ENCODE results near the gene MAN1B1.
A peak's percentile ranks its signal among the peaks of the same experiment; 100 is the strongest.

The MAN1B1 gene

DNA sequence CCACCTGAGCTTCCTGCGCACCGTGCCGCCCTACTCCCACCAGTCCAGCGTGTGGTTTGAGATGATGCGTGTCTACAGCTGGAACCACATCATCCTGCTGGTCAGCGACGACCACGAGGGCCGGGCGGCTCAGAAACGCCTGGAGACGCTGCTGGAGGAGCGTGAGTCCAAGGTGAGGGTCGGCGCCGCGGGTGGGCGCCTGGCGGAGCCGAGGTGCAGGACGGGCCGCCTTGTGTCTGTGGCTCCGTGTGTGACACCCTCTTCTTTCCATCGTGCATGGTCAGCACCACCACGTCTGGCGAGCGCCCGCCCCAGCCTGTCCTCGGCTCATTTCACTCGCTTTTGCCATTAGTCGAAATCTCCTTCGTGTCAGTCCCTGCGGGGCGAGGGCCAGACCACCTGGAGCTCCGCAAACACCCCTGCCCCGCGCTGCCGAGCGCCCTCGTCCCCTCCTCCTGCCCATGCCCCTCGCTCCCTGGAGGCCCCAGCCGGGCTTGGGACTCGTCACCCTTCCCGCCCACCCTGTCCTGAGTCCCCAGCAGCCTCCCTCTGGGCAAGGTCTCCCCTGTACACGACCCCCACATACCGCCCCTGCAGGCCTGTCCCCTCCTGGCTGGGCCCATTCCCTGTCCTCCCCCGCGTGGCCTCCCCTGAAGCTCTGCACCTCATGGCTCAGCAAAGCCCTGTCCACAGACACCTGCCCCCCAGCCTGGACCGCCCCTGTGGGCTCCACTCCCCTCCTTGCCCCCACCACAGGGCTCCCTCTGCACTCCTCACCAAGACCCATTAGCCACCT lies 59.1 kb downstream of the MAN1B1 start:
- TF ChIP-seq POLR2AphosphoS5 (IDR thresholded peaks at IDR 0.05; ENCODE audit: low read depth, low read length), result no peak
- TF ChIP-seq, protein P1, sequence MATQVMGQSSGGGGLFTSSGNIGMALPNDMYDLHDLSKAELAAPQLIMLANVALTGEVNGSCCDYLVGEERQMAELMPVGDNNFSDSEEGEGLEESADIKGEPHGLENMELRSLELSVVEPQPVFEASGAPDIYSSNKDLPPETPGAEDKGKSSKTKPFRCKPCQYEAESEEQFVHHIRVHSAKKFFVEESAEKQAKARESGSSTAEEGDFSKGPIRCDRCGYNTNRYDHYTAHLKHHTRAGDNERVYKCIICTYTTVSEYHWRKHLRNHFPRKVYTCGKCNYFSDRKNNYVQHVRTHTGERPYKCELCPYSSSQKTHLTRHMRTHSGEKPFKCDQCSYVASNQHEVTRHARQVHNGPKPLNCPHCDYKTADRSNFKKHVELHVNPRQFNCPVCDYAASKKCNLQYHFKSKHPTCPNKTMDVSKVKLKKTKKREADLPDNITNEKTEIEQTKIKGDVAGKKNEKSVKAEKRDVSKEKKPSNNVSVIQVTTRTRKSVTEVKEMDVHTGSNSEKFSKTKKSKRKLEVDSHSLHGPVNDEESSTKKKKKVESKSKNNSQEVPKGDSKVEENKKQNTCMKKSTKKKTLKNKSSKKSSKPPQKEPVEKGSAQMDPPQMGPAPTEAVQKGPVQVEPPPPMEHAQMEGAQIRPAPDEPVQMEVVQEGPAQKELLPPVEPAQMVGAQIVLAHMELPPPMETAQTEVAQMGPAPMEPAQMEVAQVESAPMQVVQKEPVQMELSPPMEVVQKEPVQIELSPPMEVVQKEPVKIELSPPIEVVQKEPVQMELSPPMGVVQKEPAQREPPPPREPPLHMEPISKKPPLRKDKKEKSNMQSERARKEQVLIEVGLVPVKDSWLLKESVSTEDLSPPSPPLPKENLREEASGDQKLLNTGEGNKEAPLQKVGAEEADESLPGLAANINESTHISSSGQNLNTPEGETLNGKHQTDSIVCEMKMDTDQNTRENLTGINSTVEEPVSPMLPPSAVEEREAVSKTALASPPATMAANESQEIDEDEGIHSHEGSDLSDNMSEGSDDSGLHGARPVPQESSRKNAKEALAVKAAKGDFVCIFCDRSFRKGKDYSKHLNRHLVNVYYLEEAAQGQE (IDR thresholded peaks at IDR 0.05; ENCODE audit: insufficient read depth in 1 of 2, low read depth in 2 of 2, low read length in 2 of 2), result peak in 1 of 2 experiments; percentile 70

DNA sequence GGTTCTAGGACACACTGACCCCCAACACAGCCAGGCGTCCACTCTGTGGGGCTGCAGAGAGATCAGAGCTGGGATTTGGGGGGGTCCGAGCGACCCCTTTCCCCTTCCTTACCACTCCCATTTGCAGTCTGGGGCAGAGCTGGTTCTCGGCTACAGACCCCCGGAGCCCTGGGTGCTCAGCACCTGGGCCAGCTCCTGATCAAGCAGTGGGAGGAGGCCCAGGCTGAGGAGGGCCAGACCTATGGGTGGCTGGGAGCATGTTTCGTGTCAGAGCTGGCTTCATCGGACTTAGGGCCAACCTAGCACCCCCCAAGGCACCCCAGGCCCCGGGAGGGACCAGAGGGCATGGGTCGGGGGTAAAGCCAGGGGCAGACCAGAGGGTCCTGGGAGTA lies 59.7 kb downstream of the MAN1B1 start:
- no peak for TF ChIP-seq SIN3A (IDR thresholded peaks at IDR 0.05; ENCODE audit: borderline replicate concordance, insufficient read depth, low read length)
- TF ChIP-seq FOXP2 (optimal IDR thresholded peaks at IDR 0.05; ENCODE audit: borderline replicate concordance, extremely low read depth, extremely low read length, insufficient read depth), result no peak
- TF ChIP-seq, protein P1 (IDR thresholded peaks at IDR 0.05; ENCODE audit: insufficient read depth in 1 of 2, low read depth in 2 of 2, low read length in 2 of 2), result peak; percentile 53 to 85; a peak in 3 of 4 replicates
- no peak for TF ChIP-seq POLR2AphosphoS5 (IDR thresholded peaks at IDR 0.05; ENCODE audit: low read depth, low read length)
- TF ChIP-seq TAF1 (IDR thresholded peaks at IDR 0.05; ENCODE audit: borderline replicate concordance, insufficient read depth, low read length), result no peak

DNA sequence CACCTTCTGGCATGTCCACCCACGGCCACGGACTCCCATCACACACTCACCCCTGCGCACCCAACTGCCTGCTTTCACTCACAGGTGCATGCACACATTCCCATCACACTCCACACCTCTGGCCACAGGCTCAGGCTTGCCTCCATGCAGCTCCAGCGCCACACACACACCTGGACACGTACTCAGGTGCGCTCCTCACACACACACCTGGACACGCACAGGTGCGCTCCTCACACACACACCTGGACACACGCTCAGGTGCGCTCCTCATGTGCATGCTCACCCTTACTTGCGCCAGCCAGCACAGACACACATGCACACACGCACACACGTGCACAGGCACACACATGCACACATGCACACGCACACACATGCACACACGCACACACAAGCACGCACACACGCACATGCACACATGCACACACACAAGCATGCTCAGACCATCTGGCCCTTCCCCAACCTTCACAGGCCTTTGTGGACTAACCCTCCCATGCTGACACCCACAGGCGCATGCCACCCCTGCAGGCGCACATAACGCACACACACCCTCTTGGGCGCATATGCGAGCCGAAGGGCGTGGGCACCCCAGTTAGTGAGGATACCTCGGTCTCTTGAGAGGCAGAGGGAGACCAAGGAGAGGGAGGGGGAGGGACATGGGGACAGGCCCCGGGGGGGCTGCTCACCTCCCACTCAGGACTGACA lies 60.5 kb downstream of the MAN1B1 start:
- no peak for TF ChIP-seq POLR2AphosphoS5 (IDR thresholded peaks at IDR 0.05; ENCODE audit: low read depth, low read length)
- TF ChIP-seq SIN3A (IDR thresholded peaks at IDR 0.05; ENCODE audit: borderline replicate concordance, insufficient read depth, low read length), result no peak
- TF ChIP-seq TAF1 (IDR thresholded peaks at IDR 0.05; ENCODE audit: borderline replicate concordance, insufficient read depth, low read length), result no peak
- TF ChIP-seq, protein P1 (IDR thresholded peaks at IDR 0.05; ENCODE audit: insufficient read depth in 1 of 2, low read depth in 2 of 2, low read length in 2 of 2), result no peak
- no peak for TF ChIP-seq FOXP2 (optimal IDR thresholded peaks at IDR 0.05; ENCODE audit: borderline replicate concordance, extremely low read depth, extremely low read length, insufficient read depth)

DNA sequence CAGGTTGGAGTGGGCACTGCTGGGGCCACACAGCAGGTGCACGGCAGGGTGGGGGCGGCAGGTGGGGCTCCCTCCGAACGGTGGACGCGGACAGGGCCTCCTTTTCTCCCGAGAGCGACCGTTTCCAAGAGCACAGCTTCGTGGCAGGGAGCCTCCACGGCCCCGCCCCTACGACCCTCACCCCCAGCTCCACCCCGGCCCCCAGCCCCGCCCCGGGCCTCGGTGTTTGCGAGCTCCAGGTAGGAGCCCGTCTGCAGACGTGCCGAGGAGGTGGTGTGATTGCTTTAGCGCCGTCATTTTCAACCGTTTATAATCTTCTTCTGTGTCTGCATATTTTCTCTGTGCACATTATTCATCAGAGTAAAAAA lies 61.0 kb downstream of the MAN1B1 start:
- TF ChIP-seq, protein P1 (IDR thresholded peaks at IDR 0.05; ENCODE audit: insufficient read depth in 1 of 2, low read depth in 2 of 2, low read length in 2 of 2), result no peak
- TF ChIP-seq TAF1 (IDR thresholded peaks at IDR 0.05; ENCODE audit: borderline replicate concordance, insufficient read depth, low read length) (no peak), FOXP2 (optimal IDR thresholded peaks at IDR 0.05; ENCODE audit: borderline replicate concordance, extremely low read depth, extremely low read length, insufficient read depth) (no peak), POLR2AphosphoS5 (IDR thresholded peaks at IDR 0.05; ENCODE audit: low read depth, low read length) (no peak), SIN3A (IDR thresholded peaks at IDR 0.05; ENCODE audit: borderline replicate concordance, insufficient read depth, low read length) (no peak)
